HCT116 (cell line): Measurements from ENCODE around the gene LY6G6F.

Source experiments
- CEBPB ChIP-seq: IDR thresholded peaks from 2 replicates; pipeline ENCODE4 v1.6.1; 2012; ENCODE audit warnings: low read depth
- EZH2 ChIP-seq: fragments of 200-600 bp; sonication (generic); IDR thresholded peaks from 2 replicates; pipeline ENCODE4 v1.6.1; 2017; ENCODE audit warnings: antibody characterized with exemption, mixed run types
- POLR2A ChIP-seq: IDR thresholded peaks from 2 replicates; pipeline ENCODE4 v1.7.0; 2011; ENCODE audit warnings: borderline replicate concordance; ENCODE audit not compliant: insufficient read depth, insufficient read length; ENCODE audit errors: extremely low read depth
- POLR2AphosphoS5 ChIP-seq: IDR thresholded peaks from 2 replicates; pipeline ENCODE4 v1.6.1; 2011; ENCODE audit warnings: mild to moderate bottlenecking, low read depth, low read length, moderate library complexity
- SP1 ChIP-seq: IDR thresholded peaks from 2 replicates; pipeline ENCODE4 v1.6.1; 2012; ENCODE audit warnings: low read depth
- TF ChIP-seq, protein P1 (sequence below), 3 experiments: fragments of 200-600 bp in 1 of 3; sonication (generic) in 1 of 3; IDR thresholded peaks in 2 of 3; conservative IDR thresholded peaks in 1 of 3; 2 replicates each; pipeline ENCODE4 v1.5.1; 2012 to 2017; ENCODE audit warnings: low read depth in 2 of 3, low read length in 2 of 3, antibody characterized with exemption in 1 of 3, borderline replicate concordance in 1 of 3, control low read depth in 1 of 3, mild to moderate bottlenecking in 1 of 3, mixed read lengths in 1 of 3, mixed run types in 1 of 3, moderate library complexity in 1 of 3; ENCODE audit not compliant: insufficient read depth in 1 of 3
- TF ChIP-seq, protein P2 (sequence below): IDR thresholded peaks from 2 replicates; pipeline ENCODE4 v1.6.1; 2012

GRCh38 chr6:31729979-31730630 lies 23.4 kb downstream of the LY6G6F start:
- TF ChIP-seq, protein P1, sequence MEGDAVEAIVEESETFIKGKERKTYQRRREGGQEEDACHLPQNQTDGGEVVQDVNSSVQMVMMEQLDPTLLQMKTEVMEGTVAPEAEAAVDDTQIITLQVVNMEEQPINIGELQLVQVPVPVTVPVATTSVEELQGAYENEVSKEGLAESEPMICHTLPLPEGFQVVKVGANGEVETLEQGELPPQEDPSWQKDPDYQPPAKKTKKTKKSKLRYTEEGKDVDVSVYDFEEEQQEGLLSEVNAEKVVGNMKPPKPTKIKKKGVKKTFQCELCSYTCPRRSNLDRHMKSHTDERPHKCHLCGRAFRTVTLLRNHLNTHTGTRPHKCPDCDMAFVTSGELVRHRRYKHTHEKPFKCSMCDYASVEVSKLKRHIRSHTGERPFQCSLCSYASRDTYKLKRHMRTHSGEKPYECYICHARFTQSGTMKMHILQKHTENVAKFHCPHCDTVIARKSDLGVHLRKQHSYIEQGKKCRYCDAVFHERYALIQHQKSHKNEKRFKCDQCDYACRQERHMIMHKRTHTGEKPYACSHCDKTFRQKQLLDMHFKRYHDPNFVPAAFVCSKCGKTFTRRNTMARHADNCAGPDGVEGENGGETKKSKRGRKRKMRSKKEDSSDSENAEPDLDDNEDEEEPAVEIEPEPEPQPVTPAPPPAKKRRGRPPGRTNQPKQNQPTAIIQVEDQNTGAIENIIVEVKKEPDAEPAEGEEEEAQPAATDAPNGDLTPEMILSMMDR (IDR thresholded peaks at IDR 0.05 in 2 of 3, conservative IDR thresholded peaks at IDR 0.05 in 1 of 3; ENCODE audit: borderline replicate concordance in 1 of 3, insufficient read depth in 1 of 3, low read depth in 2 of 3, low read length in 2 of 3), result no peak
- TF ChIP-seq SP1 (no peak), POLR2A (no peak), EZH2 (no peak), POLR2AphosphoS5 (peak; percentile 89), CEBPB (no peak)
- TF ChIP-seq, protein P2, sequence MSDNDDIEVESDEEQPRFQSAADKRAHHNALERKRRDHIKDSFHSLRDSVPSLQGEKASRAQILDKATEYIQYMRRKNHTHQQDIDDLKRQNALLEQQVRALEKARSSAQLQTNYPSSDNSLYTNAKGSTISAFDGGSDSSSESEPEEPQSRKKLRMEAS, result no peak
